SU-DHL-6 (cell line): ENCODE measurements around the gene ZMPSTE24.

ENCODE experiments used
- EZH2phosphoT487 ChIP-seq: fragments of 200-600 bp; sonication (generic), shearing (Covaris generic); conservative IDR thresholded peaks from 2 replicates; pipeline ENCODE4 v1.6.1; 2018; ENCODE audit warnings: mild to moderate bottlenecking, antibody characterized with exemption, low read length, moderate library complexity, mixed read lengths
- TF ChIP-seq, protein P1 (sequence below): fragments of 200-600 bp; sonication (generic); IDR thresholded peaks from one replicate; pipeline ENCODE4 v1.5.1; 2017; ENCODE audit warnings: antibody characterized with exemption, mild to moderate bottlenecking, low read length, moderate library complexity; ENCODE audit not compliant: insufficient read depth, poor library complexity, severe bottlenecking

DNA sequence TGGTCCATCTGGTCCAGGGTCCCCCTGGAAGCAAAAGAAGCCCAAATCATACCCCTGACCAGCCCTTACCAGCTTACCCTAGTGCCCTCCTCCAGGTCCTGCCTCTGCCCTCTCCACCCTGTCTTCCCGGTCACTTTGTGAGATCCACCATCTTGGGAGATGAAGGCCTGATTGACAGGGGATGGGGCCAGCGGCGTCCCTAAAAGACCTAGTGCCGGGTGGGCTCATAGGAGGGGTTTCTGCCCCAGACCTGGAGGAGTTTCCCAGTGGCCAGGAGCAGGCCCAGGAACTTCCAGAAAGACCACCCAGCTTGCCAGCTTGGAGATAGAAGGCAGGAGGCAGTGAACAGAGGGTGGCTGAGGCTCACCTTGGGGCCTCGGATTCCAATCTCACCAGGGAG is 53.7 kb downstream of the ZMPSTE24 start:
- TF ChIP-seq, protein P1, sequence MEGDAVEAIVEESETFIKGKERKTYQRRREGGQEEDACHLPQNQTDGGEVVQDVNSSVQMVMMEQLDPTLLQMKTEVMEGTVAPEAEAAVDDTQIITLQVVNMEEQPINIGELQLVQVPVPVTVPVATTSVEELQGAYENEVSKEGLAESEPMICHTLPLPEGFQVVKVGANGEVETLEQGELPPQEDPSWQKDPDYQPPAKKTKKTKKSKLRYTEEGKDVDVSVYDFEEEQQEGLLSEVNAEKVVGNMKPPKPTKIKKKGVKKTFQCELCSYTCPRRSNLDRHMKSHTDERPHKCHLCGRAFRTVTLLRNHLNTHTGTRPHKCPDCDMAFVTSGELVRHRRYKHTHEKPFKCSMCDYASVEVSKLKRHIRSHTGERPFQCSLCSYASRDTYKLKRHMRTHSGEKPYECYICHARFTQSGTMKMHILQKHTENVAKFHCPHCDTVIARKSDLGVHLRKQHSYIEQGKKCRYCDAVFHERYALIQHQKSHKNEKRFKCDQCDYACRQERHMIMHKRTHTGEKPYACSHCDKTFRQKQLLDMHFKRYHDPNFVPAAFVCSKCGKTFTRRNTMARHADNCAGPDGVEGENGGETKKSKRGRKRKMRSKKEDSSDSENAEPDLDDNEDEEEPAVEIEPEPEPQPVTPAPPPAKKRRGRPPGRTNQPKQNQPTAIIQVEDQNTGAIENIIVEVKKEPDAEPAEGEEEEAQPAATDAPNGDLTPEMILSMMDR = no peak
- TF ChIP-seq EZH2phosphoT487 = no peak
